ENCODE measurements around the gene NNT. TPM values are rescaled to one million over a fixed set of nuclear protein-coding genes. Genes with fewer than 3 reads are reported as not detected.
A peak's percentile ranks its signal among the peaks of the same experiment; 100 is the strongest.
"Not testable (repeated sequence)": the region's sequence is repeated elsewhere in the genome, so short reads cannot be mapped to it uniquely, and the experiment has no call there.

NNT gene
- total and polyA plus RNA-seq, 5 donors, result 174 to 421 (median 399) TPM

GRCh38 chr5:43582082-43583005, 20.6 kb upstream of the NNT start:
- 84% methylated on average over 4 of the region's 4 CpGs for WGBS
- Histone ChIP-seq H3K9me3 (ENCODE audit: control insufficient read depth, low read length) (no peaks in the 10 kb centered on the region), H3K27ac (ENCODE audit: low read length) (no peak overlapping the region), H3K27me3 (ENCODE audit: control insufficient read depth, insufficient read depth) (no peaks in the 10 kb centered on the region), H3K4me3 (ENCODE audit: low read length) (no peak overlapping the region), H3K4me1 (ENCODE audit: control insufficient read depth, insufficient read depth, low read length) (no peaks in the 10 kb centered on the region)
- DNase-seq (no peak), ATAC-seq (no peak)
- intact Hi-C loops (cut with DNase I), result no loop called here

DNA sequence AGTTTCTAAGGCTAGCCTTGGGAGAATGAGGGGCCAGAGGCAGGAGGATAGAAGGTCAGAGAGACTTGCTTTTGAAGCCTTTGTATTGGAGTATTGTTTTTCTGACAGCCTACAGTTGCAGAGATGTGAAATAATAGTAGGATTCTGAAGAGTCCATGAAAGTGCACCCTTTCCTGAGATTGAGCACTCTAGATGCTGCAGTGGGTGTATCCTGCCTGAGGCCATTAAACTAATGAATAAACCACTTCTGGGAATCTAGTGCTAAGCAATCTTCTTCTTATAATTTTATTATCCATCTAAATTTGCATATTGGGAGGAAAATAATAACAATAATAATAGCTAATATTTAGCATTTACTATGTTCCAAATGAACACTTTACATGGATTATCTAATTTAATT, 19.3 kb upstream of the NNT start:
- ATAC-seq (no peak), DNase-seq (no peak)
- Histone ChIP-seq H3K27me3 (ENCODE audit: control insufficient read depth, insufficient read depth) (no peaks in the 10 kb centered on the region), H3K9me3 (ENCODE audit: control insufficient read depth, low read length) (no peaks in the 10 kb centered on the region), H3K4me3 (ENCODE audit: low read length) (no peak overlapping the region), H3K27ac (ENCODE audit: low read length) (no peak overlapping the region), H3K4me1 (ENCODE audit: control insufficient read depth, insufficient read depth, low read length) (no peaks in the 10 kb centered on the region)
- intact Hi-C loops (cut with DNase I), result no loop called here

DNA sequence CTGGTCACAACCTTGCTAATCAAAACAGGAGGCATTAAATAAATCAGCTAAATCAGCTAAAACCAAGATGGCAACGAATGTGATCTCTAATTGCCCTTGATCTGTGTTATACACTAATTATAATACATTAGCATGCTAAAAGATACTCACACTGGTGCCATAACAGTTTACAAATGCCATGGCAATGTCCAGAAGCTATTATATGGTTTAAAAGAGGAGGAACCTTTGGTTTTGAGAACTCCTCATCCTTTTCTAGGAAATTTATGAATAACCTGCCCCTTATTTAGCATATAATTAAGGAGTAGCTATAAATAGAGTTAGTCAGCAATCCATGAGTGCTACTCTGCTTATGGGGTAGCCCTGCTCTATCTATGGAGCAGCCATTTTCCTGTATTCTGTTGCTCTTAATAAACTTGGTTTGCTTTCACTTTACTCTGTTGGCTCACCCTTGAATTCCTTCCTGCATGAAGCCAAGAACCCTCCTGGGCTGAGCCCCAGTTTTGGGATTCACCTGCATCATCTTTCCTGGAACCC, 18.7 kb upstream of the NNT start:
- H3K9me3 ChIP-seq (ENCODE audit: control insufficient read depth, low read length), result no peaks in the 10 kb centered on the region
- WGBS, result 92% methylated on average over 1 of the region's 1 CpG
- H3K27ac ChIP-seq (ENCODE audit: low read length), result no peak overlapping the region
- intact Hi-C loops (cut with DNase I), result no loop called here
- no peaks in the 10 kb centered on the region for H3K27me3 ChIP-seq (ENCODE audit: control insufficient read depth, insufficient read depth)
- no peak overlapping the region for H3K4me3 ChIP-seq (ENCODE audit: low read length)
- DNase-seq (no peak), ATAC-seq (no peak)
- H3K4me1 ChIP-seq (ENCODE audit: control insufficient read depth, insufficient read depth, low read length), result no peaks in the 10 kb centered on the region

GRCh38 chr5:43588842-43589241, 14.1 kb upstream of the NNT start:
- Histone ChIP-seq H3K4me1 (ENCODE audit: control insufficient read depth, insufficient read depth, low read length) (peaks cover 2% of the 10 kb centered on the region), H3K27ac (ENCODE audit: low read length) (no peak overlapping the region), H3K4me3 (ENCODE audit: low read length) (no peak overlapping the region), H3K9me3 (ENCODE audit: control insufficient read depth, low read length) (peaks cover 1% of the 10 kb centered on the region), H3K27me3 (ENCODE audit: control insufficient read depth, insufficient read depth) (no peaks in the 10 kb centered on the region)
- DNase-seq, result no peak
- intact Hi-C loops (cut with DNase I), result no loop called here
- 0% methylated on average over 1 of the region's 1 CpG for WGBS
- no peak for ATAC-seq

DNA sequence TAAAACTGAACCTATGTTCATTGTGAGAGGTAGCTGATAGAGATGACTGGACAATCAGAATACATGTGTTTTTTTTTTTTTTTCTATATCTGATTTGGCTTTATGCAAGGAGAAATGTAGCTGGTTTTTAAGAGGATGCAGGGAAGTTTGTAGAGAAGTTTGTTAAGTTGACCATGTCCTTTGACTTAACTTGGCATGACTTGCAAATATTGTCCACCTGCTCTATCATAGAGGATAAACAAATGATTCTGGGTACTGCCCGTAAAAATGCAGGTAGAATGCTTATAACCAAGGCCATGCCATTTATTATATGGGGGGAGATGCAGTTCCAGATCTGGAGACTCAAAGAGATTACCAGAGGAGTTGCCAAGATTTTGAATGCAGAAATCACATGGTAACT, 13.7 kb upstream of the NNT start:
- 93% methylated on average over 1 of the region's 1 CpG for WGBS
- Histone ChIP-seq H3K9me3 (ENCODE audit: control insufficient read depth, low read length) (peaks cover 1% of the 10 kb centered on the region), H3K4me1 (ENCODE audit: control insufficient read depth, insufficient read depth, low read length) (peaks cover 2% of the 10 kb centered on the region), H3K27ac (ENCODE audit: low read length) (no peak overlapping the region), H3K27me3 (ENCODE audit: control insufficient read depth, insufficient read depth) (no peaks in the 10 kb centered on the region), H3K4me3 (ENCODE audit: low read length) (no peak overlapping the region)
- intact Hi-C loops (cut with DNase I), result no loop called here
- no peak for DNase-seq
- ATAC-seq, result no peak

- intact Hi-C loops (cut with DNase I), result no loop called here
- DNase-seq, result no peak
- H3K4me1 ChIP-seq (ENCODE audit: control insufficient read depth, insufficient read depth, low read length), result peaks cover 2% of the 10 kb centered on the region
- no peak overlapping the region for H3K27ac ChIP-seq (ENCODE audit: low read length)
- H3K9me3 ChIP-seq (ENCODE audit: control insufficient read depth, low read length), result peaks cover 1% of the 10 kb centered on the region
- no peak for ATAC-seq
- no peaks in the 10 kb centered on the region for H3K27me3 ChIP-seq (ENCODE audit: control insufficient read depth, insufficient read depth)
- H3K4me3 ChIP-seq (ENCODE audit: low read length), result no peak overlapping the region
Measured at GRCh38 chr5:43590700-43591099, 12.3 kb upstream of the NNT start.

DNA sequence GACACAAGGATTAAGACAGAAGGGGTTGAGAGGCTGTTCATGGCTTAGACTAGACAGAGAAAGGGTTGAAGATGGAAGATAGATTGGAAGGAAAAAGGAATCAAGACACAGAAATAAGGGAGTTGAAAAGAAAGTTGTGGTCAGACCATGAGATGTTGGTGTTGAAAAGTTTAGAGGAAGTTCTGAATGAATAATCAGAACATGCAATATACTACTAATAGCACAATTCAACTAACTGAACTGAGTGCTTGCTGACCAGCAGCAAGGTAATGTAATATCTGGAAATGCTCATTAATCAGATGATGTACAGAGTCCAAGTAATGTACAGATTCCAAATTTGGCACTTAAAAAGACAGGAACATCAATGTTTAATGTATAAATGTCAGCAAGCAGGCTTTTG, 10.6 kb upstream of the NNT start:
- intact Hi-C loops (cut with DNase I), result no loop called here
- no peak overlapping the region for H3K27ac ChIP-seq (ENCODE audit: low read length)
- no peaks in the 10 kb centered on the region for H3K27me3 ChIP-seq (ENCODE audit: control insufficient read depth, insufficient read depth)
- H3K9me3 ChIP-seq (ENCODE audit: control insufficient read depth, low read length), result peaks cover 1% of the 10 kb centered on the region
- peaks cover 2% of the 10 kb centered on the region for H3K4me1 ChIP-seq (ENCODE audit: control insufficient read depth, insufficient read depth, low read length)
- DNase-seq (no peak), ATAC-seq (no peak)
- H3K4me3 ChIP-seq (ENCODE audit: low read length), result no peak overlapping the region

- H3K9me3 ChIP-seq (ENCODE audit: control insufficient read depth, low read length); H3K27ac ChIP-seq (ENCODE audit: low read length); H3K4me1 ChIP-seq (ENCODE audit: control insufficient read depth, insufficient read depth, low read length); intact Hi-C loops (cut with DNase I); DNase-seq; H3K27me3 ChIP-seq (ENCODE audit: control insufficient read depth, insufficient read depth); ATAC-seq; H3K4me3 ChIP-seq (ENCODE audit: low read length): not testable (repeated sequence)
- 97% methylated on average over 1 of the region's 1 CpG for WGBS
Measured at GRCh38 chr5:43598927-43599326, 4.1 kb upstream of the NNT start.

DNA sequence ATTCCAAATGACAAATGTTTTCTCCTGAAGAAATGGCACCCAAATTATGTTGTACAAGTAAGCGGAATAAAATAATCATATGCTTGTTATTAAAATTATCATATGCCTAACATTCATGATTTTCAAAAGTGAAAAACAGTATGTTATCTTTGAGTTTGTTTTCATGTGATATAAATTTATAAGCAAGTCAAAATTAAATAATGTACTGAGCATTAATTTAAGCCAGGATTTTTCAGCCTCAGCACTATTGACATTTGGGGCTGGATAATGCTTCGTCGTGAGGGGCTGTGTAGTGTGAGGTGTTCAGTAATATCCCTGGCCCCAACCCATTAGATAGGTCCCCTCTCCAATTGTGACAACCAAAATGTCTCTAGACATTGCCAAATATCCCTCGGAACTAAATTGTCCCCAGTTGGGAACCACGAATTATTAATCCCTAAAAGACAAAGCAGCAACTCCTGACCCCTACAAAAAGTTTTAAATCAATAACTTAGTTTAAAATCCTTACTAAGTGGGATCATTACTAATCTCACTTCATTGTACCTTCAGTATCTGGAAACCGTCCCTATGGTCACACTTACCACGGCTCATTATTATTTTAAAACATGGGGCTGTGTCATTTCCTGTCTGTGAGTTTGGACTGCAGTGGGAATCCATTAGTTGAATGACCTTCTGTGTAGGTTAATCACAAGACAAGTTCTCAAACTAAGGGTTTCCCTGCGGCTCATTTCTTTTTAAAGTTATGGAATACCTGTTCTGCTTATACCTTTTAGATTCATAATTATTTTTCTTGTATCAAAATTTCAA, 1.3 kb upstream of the NNT start:
- H3K4me1 ChIP-seq (ENCODE audit: control insufficient read depth, insufficient read depth, low read length), result no peaks in the 10 kb centered on the region
- DNase-seq, result no peak
- peak overlapping the region; percentile 51 for H3K27ac ChIP-seq (ENCODE audit: low read length)
- intact Hi-C loops (cut with DNase I), result loop anchor here in 3 of 4 donors (5.0 to 10.0 kb wide), 3 partner anchors 44 to 49 kb away; partner anchors contain the start of gene PAIP1 (in 2 of the 3)
- WGBS, result 48% methylated on average over 8 of the region's 8 CpGs
- peak in 1 of 2 donors; percentile 48 for ATAC-seq
- H3K27me3 ChIP-seq (ENCODE audit: control insufficient read depth, insufficient read depth), result no peaks in the 10 kb centered on the region
- peak overlapping the region; percentile 68 for H3K4me3 ChIP-seq (ENCODE audit: low read length)
- H3K9me3 ChIP-seq (ENCODE audit: control insufficient read depth, low read length), result no peaks in the 10 kb centered on the region

DNA sequence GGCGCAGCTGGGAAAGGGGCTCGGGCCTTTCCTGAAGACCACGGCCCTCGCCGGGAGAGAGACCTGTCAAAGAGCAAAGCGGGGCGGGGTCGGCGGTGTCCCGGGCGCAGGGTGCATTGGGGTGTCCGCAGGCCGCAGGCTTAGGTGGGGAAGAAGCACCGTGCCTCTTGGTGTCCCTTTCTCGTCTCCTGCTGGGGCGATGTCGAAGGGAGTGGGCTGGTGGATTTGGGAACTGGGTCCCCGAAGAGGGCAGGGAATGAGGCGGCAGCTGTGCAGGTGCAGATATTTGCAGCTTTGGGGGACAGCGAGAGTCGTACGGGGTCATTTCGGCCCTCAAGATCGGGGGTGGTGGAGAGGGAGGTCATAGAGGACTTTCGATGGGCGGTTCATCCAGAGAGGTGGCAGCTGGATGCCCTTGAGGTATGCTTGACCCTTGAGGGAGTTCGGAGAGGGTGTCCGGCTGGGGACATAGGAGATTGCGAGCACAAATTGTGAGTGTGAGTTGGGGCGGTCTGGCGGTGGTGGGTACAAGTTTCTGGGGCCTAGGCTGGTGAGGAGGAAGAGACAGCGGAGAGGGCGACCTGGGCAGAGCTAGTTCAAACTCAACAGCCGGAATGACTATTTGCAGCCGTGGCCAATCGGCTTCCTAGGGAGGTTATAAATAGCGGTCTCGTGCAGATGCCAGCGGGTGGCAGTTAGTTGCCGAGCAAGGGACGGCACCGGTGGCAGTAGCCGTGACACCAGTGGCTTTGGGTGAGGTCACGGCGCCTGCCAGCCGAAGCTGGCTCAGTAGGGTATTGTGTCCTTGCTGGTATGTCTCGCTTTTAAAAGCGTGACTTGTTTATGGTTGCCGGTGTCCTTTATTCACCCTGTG, 601 bp downstream of the NNT start:
- ATAC-seq (peak; percentile 77 to 82), DNase-seq (peak; percentile 63 to 88 (median 84))
- H3K27ac ChIP-seq (ENCODE audit: low read length), result peak overlapping the region; percentile 90
- no peaks in the 10 kb centered on the region for H3K4me1 ChIP-seq (ENCODE audit: control insufficient read depth, insufficient read depth, low read length)
- 3% methylated on average over 49 of the region's 49 CpGs for WGBS
- intact Hi-C loops (cut with DNase I), result loop anchor here in 3 of 4 donors (5.0 to 10.0 kb wide), 3 partner anchors 46 to 51 kb away; partner anchors contain the start of gene PAIP1 (in 2 of the 3)
- H3K4me3 ChIP-seq (ENCODE audit: low read length), result peak overlapping the region; percentile 68
- H3K9me3 ChIP-seq (ENCODE audit: control insufficient read depth, low read length), result no peaks in the 10 kb centered on the region
- H3K27me3 ChIP-seq (ENCODE audit: control insufficient read depth, insufficient read depth), result no peaks in the 10 kb centered on the region
